H9 (cell line): Measurements from ENCODE around the gene LRRC8E. TPM values are rescaled to one million over a fixed set of nuclear protein-coding genes. Genes with fewer than 3 reads are reported as not detected.
A peak's percentile ranks its signal among the peaks of the same experiment; 100 is the strongest.

ENCODE experiments used
- DNase-seq: peaks from one replicate; pipeline ENCODE4 v3.0.0-alpha.2; 2017
- H2AFZ ChIP-seq: one replicate; pipeline ENCODE4 v1.6.1; 2013; ENCODE audit warnings: mild to moderate bottlenecking, low read length, control low read depth, moderate library complexity
- H2AK5ac ChIP-seq: 2 replicates; pipeline ENCODE4 v1.6.1; 2013; ENCODE audit warnings: low read length, control low read depth, mixed read lengths; ENCODE audit not compliant: insufficient read length
- H2BK120ac ChIP-seq: one replicate; pipeline ENCODE4 v1.6.1; 2013; ENCODE audit warnings: low read depth, mild to moderate bottlenecking, low read length, control low read depth, inconsistent platforms; ENCODE audit not compliant: poor library complexity, severe bottlenecking
- H2BK12ac ChIP-seq: 2 replicates; pipeline ENCODE4 v1.6.1; 2013; ENCODE audit warnings: low read length, control low read depth, mixed read lengths, low read depth; ENCODE audit not compliant: insufficient read length
- H2BK15ac ChIP-seq: 2 replicates; pipeline ENCODE4 v1.6.1; 2013; ENCODE audit warnings: low read depth, low read length, control low read depth
- H2BK20ac ChIP-seq: one replicate; pipeline ENCODE4 v1.6.1; 2013; ENCODE audit warnings: low read depth, mild to moderate bottlenecking, low read length, control low read depth, inconsistent platforms; ENCODE audit not compliant: poor library complexity, severe bottlenecking
- H2BK5ac ChIP-seq: 2 replicates; pipeline ENCODE4 v1.6.1; 2013; ENCODE audit warnings: low read length, control low read depth, mixed read lengths; ENCODE audit not compliant: insufficient read length
- H3K14ac ChIP-seq: 2 replicates; pipeline ENCODE4 v1.6.1; 2013; ENCODE audit warnings: low read length, control low read depth; ENCODE audit not compliant: insufficient read depth
- H3K18ac ChIP-seq: 2 replicates; pipeline ENCODE4 v1.6.1; 2013; ENCODE audit warnings: low read depth, mild to moderate bottlenecking, mixed read lengths, low read length, control low read depth; ENCODE audit not compliant: insufficient read length
- H3K23ac ChIP-seq: 2 replicates; pipeline ENCODE4 v1.6.1; 2013; ENCODE audit warnings: low read length, control low read depth, mixed read lengths, low read depth; ENCODE audit not compliant: insufficient read length
- H3K23me2 ChIP-seq: 2 replicates; pipeline ENCODE4 v1.6.1; 2013; ENCODE audit warnings: low read depth, mild to moderate bottlenecking, mixed read lengths, low read length, control low read depth; ENCODE audit not compliant: insufficient read length, poor library complexity, severe bottlenecking
- H3K27ac ChIP-seq: 2 replicates; pipeline ENCODE4 v1.5.1; 2013; ENCODE audit warnings: low read length, control low read depth, mixed read lengths, low read depth; ENCODE audit not compliant: insufficient read length
- H3K27me3 ChIP-seq: 2 replicates; pipeline ENCODE4 v1.6.1; 2013; ENCODE audit warnings: low read length, control low read depth, inconsistent platforms; ENCODE audit not compliant: insufficient read depth
- H3K4ac ChIP-seq: 2 replicates; pipeline ENCODE4 v1.6.1; 2013; ENCODE audit warnings: low read depth, mild to moderate bottlenecking, control low read depth, inconsistent platforms, low read length, moderate library complexity
- H3K4me1 ChIP-seq: 2 replicates; pipeline ENCODE4 v1.6.1; 2013; ENCODE audit warnings: low read length, control low read depth, inconsistent platforms; ENCODE audit not compliant: insufficient read depth
- H3K4me2 ChIP-seq: 2 replicates; pipeline ENCODE4 v1.6.1; 2013; ENCODE audit warnings: low read length, control low read depth, mixed read lengths; ENCODE audit not compliant: insufficient read length, insufficient read depth
- H3K56ac ChIP-seq: 2 replicates; pipeline ENCODE4 v1.6.1; 2013; ENCODE audit warnings: low read depth, mild to moderate bottlenecking, mixed read lengths, low read length, control low read depth; ENCODE audit not compliant: insufficient read length
- H3K79me1 ChIP-seq: 2 replicates; pipeline ENCODE4 v1.6.1; 2013; ENCODE audit warnings: low read depth, mild to moderate bottlenecking, moderate library complexity, low read length, control low read depth, inconsistent platforms; ENCODE audit not compliant: insufficient read depth, poor library complexity, severe bottlenecking
- H3K79me2 ChIP-seq: 2 replicates; pipeline ENCODE4 v1.6.1; 2013; ENCODE audit warnings: low read length, control low read depth, inconsistent platforms; ENCODE audit not compliant: insufficient read depth
- H3K9ac ChIP-seq: 2 replicates; pipeline ENCODE4 v1.6.1; 2013; ENCODE audit warnings: low read length, control low read depth, mixed read lengths; ENCODE audit not compliant: insufficient read length; ENCODE audit errors: extremely low read depth
- H3K9me3 ChIP-seq: one replicate; pipeline ENCODE4 v1.6.1; 2013; ENCODE audit warnings: low read depth, low read length, inconsistent platforms; ENCODE audit not compliant: control insufficient read depth
- H3T11ph ChIP-seq: one replicate; pipeline ENCODE4 v1.6.1; 2013; ENCODE audit warnings: mild to moderate bottlenecking, low read length, control low read depth, inconsistent platforms
- H4K20me1 ChIP-seq: one replicate; pipeline ENCODE4 v1.6.1; 2013; ENCODE audit not compliant: control insufficient read depth, insufficient read length, insufficient read depth
- H4K5ac ChIP-seq: 2 replicates; pipeline ENCODE4 v1.6.1; 2013; ENCODE audit warnings: low read depth, mild to moderate bottlenecking, mixed read lengths, low read length, control low read depth; ENCODE audit not compliant: insufficient read length
- H4K8ac ChIP-seq: replicated peaks from 2 replicates; pipeline ENCODE4 v1.6.1; 2013; ENCODE audit warnings: low read length, control low read depth, mixed read lengths, low read depth; ENCODE audit not compliant: insufficient read length
- H4K91ac ChIP-seq: 2 replicates; pipeline ENCODE4 v1.6.1; 2013; ENCODE audit warnings: low read depth, mild to moderate bottlenecking, moderate library complexity, mixed read lengths, low read length, control low read depth; ENCODE audit not compliant: insufficient read length
- H3K27ac Mint-ChIP-seq, 3 experiments: 2 replicates in 2 of 3; 3 replicates in 1 of 3; pipeline ENCODE4 v1.8.0; 2020 to 2021; ENCODE audit warnings: mixed read lengths in 3 of 3, mild to moderate bottlenecking in 1 of 3, moderate library complexity in 1 of 3
- H3K27me3 Mint-ChIP-seq: 2 replicates; pipeline ENCODE4 v1.8.0; 2021; ENCODE audit warnings: low read depth, mild to moderate bottlenecking, moderate library complexity, mixed read lengths
- H3K36me3 Mint-ChIP-seq, 3 experiments: 2 replicates in 2 of 3; 3 replicates in 1 of 3; pipeline ENCODE4 v1.8.0; 2020 to 2021; ENCODE audit warnings: low read depth in 3 of 3, mixed read lengths in 3 of 3; ENCODE audit not compliant: insufficient read depth in 1 of 3
- H3K4me1 Mint-ChIP-seq, 2 experiments: 2 replicates each; pipeline ENCODE4 v1.8.0; 2020; ENCODE audit warnings: mixed read lengths in 2 of 2
- H3K4me3 Mint-ChIP-seq, 2 experiments: 2 replicates in 1 of 2; 3 replicates in 1 of 2; pipeline ENCODE4 v1.8.0; 2020 to 2021; ENCODE audit warnings: mild to moderate bottlenecking in 2 of 2, mixed read lengths in 2 of 2, moderate library complexity in 1 of 2
- H3K9me3 Mint-ChIP-seq, 2 experiments: 2 replicates in 1 of 2; 3 replicates in 1 of 2; pipeline ENCODE4 v1.8.0; 2020; ENCODE audit warnings: mild to moderate bottlenecking in 2 of 2, mixed read lengths in 2 of 2, moderate library complexity in 1 of 2
- CTCF ChIP-seq: fragments of 200-600 bp; sonication (generic); conservative IDR thresholded peaks from 3 replicates; pipeline ENCODE4 v1.8.0; 2021; ENCODE audit warnings: antibody characterized with exemption, mild to moderate bottlenecking
- WGBS: extraction: QIAGEN DNeasy Blood & Tissue Kit; methylation state at CpG from one replicate; pipeline ENCODE4 v1.1.7; 2013; ENCODE audit warnings: missing lambda C conversion rate, low lambda C conversion rate, mixed read lengths; ENCODE audit not compliant: insufficient read length; ENCODE audit errors: extremely low coverage; 5-methylcytosine and 5-hydroxymethylcytosine counted together
- total RNA-seq: library from RNA; stranded (reverse); gene quantifications from 2 replicates; pipeline ENCODE4 v1.2.1, GENCODE V29; 2021

LRRC8E gene
- total RNA-seq, 1 experiment from 2014 or later, result 4.8 TPM

GRCh38 chr19:7927605-7928333 is 39.5 kb downstream of the LRRC8E start:
- peak overlapping the region in 1 of 3 experiments; percentile 6; a peak in 1 of 7 replicates for H3K27ac Mint-ChIP-seq
- no peak overlapping the region for H3K9ac ChIP-seq

More at GRCh38 chr19:7927605-7928333, 39.5 kb downstream of the LRRC8E start:
- Histone ChIP-seq H2BK120ac (no peak overlapping the region), H3K18ac (no peak overlapping the region), H3K4ac (no peak overlapping the region), H3K27ac (no peak overlapping the region), H3T11ph (no peak overlapping the region), H4K20me1 (no peaks in the 10 kb centered on the region), H2BK5ac (no peak overlapping the region), H2AFZ (no peak overlapping the region), H4K5ac (no peak overlapping the region), H3K4me2 (no peak overlapping the region), H3K56ac (no peak overlapping the region), H3K14ac (no peak overlapping the region), H2AK5ac (no peak overlapping the region), H3K23me2 (no peaks in the 10 kb centered on the region), H3K79me2 (no peaks in the 10 kb centered on the region), H2BK12ac (no peak overlapping the region), H4K8ac (no peak overlapping the region), H3K79me1 (no peaks in the 10 kb centered on the region), H3K23ac (no peak overlapping the region), H2BK20ac (no peak overlapping the region), H3K4me1 (0 out of 2 replicates have a peak, but pooled peaks cover 4% of the 10 kb centered on the region), H4K91ac (no peak overlapping the region), H2BK15ac (no peak overlapping the region), H3K27me3 (no peaks in the 10 kb centered on the region), H3K9me3 (no peaks in the 10 kb centered on the region)
- no CpG with 5 or more reads among the region's 23 CpGs for WGBS
- Mint-ChIP-seq H3K4me1 (peaks cover 6 to 11% of the 10 kb centered on the region in 2 experiments), H3K36me3 (peaks cover 2 to 51% (median 26%) of the 10 kb centered on the region in 3 experiments; a peak in 6 of 7 replicates), H3K4me3 (peak overlapping the region in 1 of 2 experiments; percentile 50; a peak in 2 of 5 replicates), H3K9me3 (no peaks in the 10 kb centered on the region), H3K27me3 (no peaks in the 10 kb centered on the region)
- DNase-seq, result no peak
- no peak for TF ChIP-seq CTCF
